ENCODE data around the gene LAMA2.

GRCh38 chr6:129212081-129212480 lies 329.1 kb downstream of the LAMA2 start:
- TF ChIP-seq CTCF (IDR thresholded peaks at IDR 0.05; ENCODE audit: poor library complexity) (no peak), EZH2 (IDR thresholded peaks at IDR 0.05; ENCODE audit: borderline replicate concordance) (no peak), EZH2phosphoT487 (IDR thresholded peaks at IDR 0.05; ENCODE audit: low read depth, severe bottlenecking, unreplicated experiment) (no peak)
